PC-9 (cell line): Measurements from ENCODE around the gene TMEM255A. TPM values are rescaled to one million over a fixed set of nuclear protein-coding genes. Genes with fewer than 3 reads are reported as not detected.

Source experiments
- BruUV-seq: library from RNA; stranded (reverse); fragments of 400-500 nt; replicated peaks from 2 replicates; lab custom pipeline; 2021; lab: Mats Ljungman, UMichigan
- CTCF ChIA-PET: fragments of 300-600 bp; sonication (Branson Sonifier 250); formaldehyde crosslinking; loops from one replicate; lab custom pipeline; 2022; ENCODE audit warnings: antibody characterized with exemption; lab: Charles Lee
- POLR2A ChIA-PET: fragments of 300-600 bp; sonication (Branson Sonifier 250); formaldehyde crosslinking; loops from one replicate; lab custom pipeline; 2022; ENCODE audit warnings: antibody characterized with exemption; ENCODE audit not compliant: unreplicated experiment; lab: Charles Lee
- DNase-seq, 2 experiments: peaks; one replicate each; pipeline versions ENCODE4 v3.0.0 to v3.0.0-alpha.2; 2015 to 2022; ENCODE audit warnings: mixed read lengths in 1 of 2
- H2AFZ ChIP-seq: fragments of 200-600 bp; sonication (generic); 2 replicates; pipeline ENCODE4 v1.8.1; 2017; ENCODE audit warnings: antibody characterized with exemption
- H3F3A ChIP-seq: fragments of 200-600 bp; sonication (generic); 2 replicates; pipeline ENCODE4 v1.8.1; 2017; ENCODE audit warnings: antibody characterized with exemption, mild to moderate bottlenecking, low read depth; ENCODE audit not compliant: insufficient read depth
- H3K27ac ChIP-seq: fragments of 200-600 bp; sonication (generic); 2 replicates; pipeline ENCODE4 v1.6.1; 2016; ENCODE audit warnings: mixed run types
- H3K27me3 ChIP-seq: fragments of 200-600 bp; sonication (generic); 2 replicates; pipeline ENCODE4 v1.6.1; 2016; ENCODE audit warnings: low read depth, mixed run types; ENCODE audit not compliant: insufficient read depth
- H3K36me3 ChIP-seq: fragments of 200-600 bp; sonication (generic); 2 replicates; pipeline ENCODE4 v1.6.1; 2016; ENCODE audit warnings: low read depth, mixed run types
- H3K4me1 ChIP-seq: fragments of 200-600 bp; sonication (generic); replicated peaks from 2 replicates; pipeline ENCODE4 v1.6.1; 2016; ENCODE audit warnings: mixed run types; ENCODE audit not compliant: insufficient read depth
- H3K4me2 ChIP-seq: fragments of 200-600 bp; sonication (generic); 2 replicates; pipeline ENCODE4 v1.6.1; 2017; ENCODE audit warnings: mixed run types
- H3K4me3 ChIP-seq: fragments of 200-600 bp; sonication (generic); 2 replicates; pipeline ENCODE4 v1.6.1; 2016; ENCODE audit warnings: mixed run types
- H3K79me2 ChIP-seq: fragments of 200-600 bp; sonication (generic); 2 replicates; pipeline ENCODE4 v1.6.1; 2017; ENCODE audit warnings: low read depth, mixed run types
- H3K9me2 ChIP-seq: fragments of 200-600 bp; sonication (generic); 2 replicates; pipeline ENCODE4 v1.8.1; 2017; ENCODE audit warnings: mild to moderate bottlenecking; ENCODE audit not compliant: insufficient read depth
- H3K9me3 ChIP-seq: fragments of 200-600 bp; sonication (generic); 2 replicates; pipeline ENCODE4 v1.8.1; 2016; ENCODE audit warnings: low read depth; ENCODE audit not compliant: insufficient read depth
- H4K20me1 ChIP-seq: fragments of 200-600 bp; sonication (generic); 2 replicates; pipeline ENCODE4 v1.8.1; 2017; ENCODE audit not compliant: insufficient read depth
- EZH2 ChIP-seq: fragments of 200-600 bp; sonication (generic); IDR thresholded peaks from 2 replicates; pipeline ENCODE4 v1.8.0; 2017; ENCODE audit warnings: antibody characterized with exemption, low read depth
- intact Hi-C: fragments of 100-400 bp; cut with micrococcal nuclease; formaldehyde crosslinking; loops from one replicate; pipeline ENCODE4 v1.10.0; 2022; ENCODE audit not compliant: unreplicated experiment
- total RNA-seq: library from RNA; stranded (reverse); gene quantifications from 2 replicates; pipeline ENCODE4 v1.2.3, GENCODE V29; 2021
- TF ChIP-seq, protein P1 (sequence below): fragments of 200-600 bp; sonication (generic); conservative IDR thresholded peaks from 2 replicates; pipeline ENCODE4 v1.6.1; 2017; ENCODE audit warnings: mixed run types, antibody characterized with exemption, mild to moderate bottlenecking, moderate library complexity

Gene TMEM255A
- total RNA-seq, 1 experiment from 2014 or later, result 16.7 TPM

- POLR2A ChIA-PET, result no interaction called here
- DNase-seq, result no peak
- no TSS peak for BruUV-seq
Observed at GRCh38 chrX:120228187-120228908, 82.9 kb downstream of the TMEM255A start.

GRCh38 chrX:120224388-120224787, 86.9 kb downstream of the TMEM255A start:
- H3F3A ChIP-seq, result no peaks in the 10 kb centered on the region
- no peaks in the 10 kb centered on the region for H3K27me3 ChIP-seq
- ChIA-PET CTCF (no interaction called here), POLR2A (no interaction called here)
- no peak overlapping the region for H3K4me3 ChIP-seq
- BruUV-seq, result no TSS peak
- no peak overlapping the region for H2AFZ ChIP-seq
- H3K27ac ChIP-seq, result no peak overlapping the region
- no peak for DNase-seq
- no peaks in the 10 kb centered on the region for H3K9me2 ChIP-seq
- no peaks in the 10 kb centered on the region for H4K20me1 ChIP-seq
- no peaks in the 10 kb centered on the region for H3K79me2 ChIP-seq
- H3K4me2 ChIP-seq, result no peak overlapping the region
- no peak for TF ChIP-seq EZH2
- TF ChIP-seq, protein P1, sequence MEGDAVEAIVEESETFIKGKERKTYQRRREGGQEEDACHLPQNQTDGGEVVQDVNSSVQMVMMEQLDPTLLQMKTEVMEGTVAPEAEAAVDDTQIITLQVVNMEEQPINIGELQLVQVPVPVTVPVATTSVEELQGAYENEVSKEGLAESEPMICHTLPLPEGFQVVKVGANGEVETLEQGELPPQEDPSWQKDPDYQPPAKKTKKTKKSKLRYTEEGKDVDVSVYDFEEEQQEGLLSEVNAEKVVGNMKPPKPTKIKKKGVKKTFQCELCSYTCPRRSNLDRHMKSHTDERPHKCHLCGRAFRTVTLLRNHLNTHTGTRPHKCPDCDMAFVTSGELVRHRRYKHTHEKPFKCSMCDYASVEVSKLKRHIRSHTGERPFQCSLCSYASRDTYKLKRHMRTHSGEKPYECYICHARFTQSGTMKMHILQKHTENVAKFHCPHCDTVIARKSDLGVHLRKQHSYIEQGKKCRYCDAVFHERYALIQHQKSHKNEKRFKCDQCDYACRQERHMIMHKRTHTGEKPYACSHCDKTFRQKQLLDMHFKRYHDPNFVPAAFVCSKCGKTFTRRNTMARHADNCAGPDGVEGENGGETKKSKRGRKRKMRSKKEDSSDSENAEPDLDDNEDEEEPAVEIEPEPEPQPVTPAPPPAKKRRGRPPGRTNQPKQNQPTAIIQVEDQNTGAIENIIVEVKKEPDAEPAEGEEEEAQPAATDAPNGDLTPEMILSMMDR, result no peak
- H3K9me3 ChIP-seq, result no peaks in the 10 kb centered on the region
- intact Hi-C loops, result no loop called here
- H3K36me3 ChIP-seq, result no peaks in the 10 kb centered on the region; the same call in 1 of the 2 replicates
- no peaks in the 10 kb centered on the region for H3K4me1 ChIP-seq

More at GRCh38 chrX:120228187-120228908, 82.9 kb downstream of the TMEM255A start:
- H3F3A ChIP-seq, result no peaks in the 10 kb centered on the region
- no peaks in the 10 kb centered on the region; the same call in 1 of the 2 replicates for H3K36me3 ChIP-seq
- no peaks in the 10 kb centered on the region for H3K4me1 ChIP-seq
- H4K20me1 ChIP-seq, result no peaks in the 10 kb centered on the region
- H3K27me3 ChIP-seq, result no peaks in the 10 kb centered on the region
- H2AFZ ChIP-seq, result no peak overlapping the region
- H3K79me2 ChIP-seq, result no peaks in the 10 kb centered on the region
- H3K9me3 ChIP-seq, result no peaks in the 10 kb centered on the region
- intact Hi-C loops, result no loop called here
- H3K27ac ChIP-seq, result no peak overlapping the region
- no peaks in the 10 kb centered on the region for H3K9me2 ChIP-seq
- CTCF ChIA-PET, result no interaction called here
- TF ChIP-seq, protein P1, result no peak
- no peak for TF ChIP-seq EZH2
- H3K4me3 ChIP-seq, result no peak overlapping the region
- no peak overlapping the region for H3K4me2 ChIP-seq

- H3F3A ChIP-seq, result no peaks in the 10 kb centered on the region
- intact Hi-C loops, result no loop called here
- H3K9me3 ChIP-seq, result no peaks in the 10 kb centered on the region
- no TSS peak for BruUV-seq
- no peaks in the 10 kb centered on the region for H4K20me1 ChIP-seq
- H3K79me2 ChIP-seq, result no peaks in the 10 kb centered on the region
- no peak overlapping the region for H3K4me3 ChIP-seq
- no peak overlapping the region for H3K27ac ChIP-seq
- H2AFZ ChIP-seq, result no peak overlapping the region
- H3K36me3 ChIP-seq, result no peaks in the 10 kb centered on the region; the same call in 1 of the 2 replicates
- TF ChIP-seq, protein P1, result no peak
- TF ChIP-seq EZH2, result no peak
- no peak overlapping the region for H3K4me2 ChIP-seq
- H3K9me2 ChIP-seq, result no peaks in the 10 kb centered on the region
- no peaks in the 10 kb centered on the region for H3K4me1 ChIP-seq
- CTCF ChIA-PET, result no interaction called here
- H3K27me3 ChIP-seq, result no peaks in the 10 kb centered on the region
- POLR2A ChIA-PET, result no interaction called here
- DNase-seq, result no peak
Observed at GRCh38 chrX:120223374-120223773, 87.9 kb downstream of the TMEM255A start.
